NB4 (cell line): ENCODE data around the gene ST14.

Experiments used
- DNase-seq: peaks from one replicate; pipeline ENCODE4 v3.0.0; 2010; ENCODE audit warnings: low read depth
- H3K4me3 ChIP-seq: one replicate; pipeline ENCODE4 v1.5.1; 2011; ENCODE audit warnings: mild to moderate bottlenecking, low read depth, low read length, moderate library complexity
- CTCF ChIP-seq: IDR thresholded peaks from one replicate; pipeline ENCODE4 v1.5.1; 2012; ENCODE audit warnings: low read depth, low read length
- MYC ChIP-seq: IDR thresholded peaks from 2 replicates; pipeline ENCODE4 v1.6.1; 2011; ENCODE audit warnings: low read depth, low read length
- POLR2A ChIP-seq: IDR thresholded peaks from 2 replicates; pipeline ENCODE4 v1.6.1; 2011; ENCODE audit warnings: mild to moderate bottlenecking; ENCODE audit not compliant: insufficient read length; ENCODE audit errors: extremely low read depth
- TF ChIP-seq, protein P1 (sequence below): IDR thresholded peaks from 2 replicates; pipeline ENCODE4 v1.6.1; 2011; ENCODE audit warnings: low read depth, low read length

Gene ST14

GRCh38 chr11:130156108-130157022 lies 3.2 kb upstream of the ST14 start:
- no peak for TF ChIP-seq CTCF
- TF ChIP-seq MYC: 0 out of 2 replicates have a peak, but pooled peaks have one; percentile 31

GRCh38 chr11:130157101-130157500 lies 2.5 kb upstream of the ST14 start:
- DNase-seq: peak; percentile 66
- H3K4me3 ChIP-seq: no peak overlapping the region
- TF ChIP-seq CTCF: no peak
- TF ChIP-seq, protein P1, sequence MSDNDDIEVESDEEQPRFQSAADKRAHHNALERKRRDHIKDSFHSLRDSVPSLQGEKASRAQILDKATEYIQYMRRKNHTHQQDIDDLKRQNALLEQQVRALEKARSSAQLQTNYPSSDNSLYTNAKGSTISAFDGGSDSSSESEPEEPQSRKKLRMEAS: no peak
- TF ChIP-seq MYC: no peak
- TF ChIP-seq POLR2A: no peak

More at GRCh38 chr11:130156108-130157022, 3.2 kb upstream of the ST14 start:
- H3K4me3 ChIP-seq: no peak overlapping the region
- DNase-seq: peak; percentile 73

DNA sequence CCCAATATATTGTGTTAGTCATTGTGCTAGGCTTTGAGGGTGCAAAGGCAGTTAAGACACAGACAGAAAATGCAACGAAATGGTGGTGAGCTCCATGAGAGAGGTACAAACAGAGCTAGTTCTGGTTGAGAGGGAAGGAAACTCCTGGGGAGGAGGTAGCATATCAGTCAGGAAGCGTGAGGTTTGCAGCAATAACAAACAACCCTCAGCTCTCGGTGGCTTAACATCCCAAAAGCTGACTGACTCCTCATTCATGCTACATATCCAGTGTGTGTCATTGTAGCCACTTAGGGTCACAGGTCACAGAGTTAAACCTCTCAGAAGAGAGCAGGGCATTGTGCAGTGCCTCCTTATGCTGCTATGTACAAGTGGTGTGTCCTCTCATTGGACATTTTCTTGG lies 1.7 kb upstream of the ST14 start:
- TF ChIP-seq MYC (no peak), CTCF (no peak), POLR2A (no peak)
- TF ChIP-seq, protein P1: no peak
- H3K4me3 ChIP-seq: no peak overlapping the region
- no peak for DNase-seq

- no peak for DNase-seq
- TF ChIP-seq CTCF: no peak
- TF ChIP-seq, protein P1: no peak
- TF ChIP-seq POLR2A: no peak
- no peak for TF ChIP-seq MYC
- no peak overlapping the region for H3K4me3 ChIP-seq
These were observed 443 bp upstream of the ST14 start for GRCh38 chr11:130159139-130159538.

DNA sequence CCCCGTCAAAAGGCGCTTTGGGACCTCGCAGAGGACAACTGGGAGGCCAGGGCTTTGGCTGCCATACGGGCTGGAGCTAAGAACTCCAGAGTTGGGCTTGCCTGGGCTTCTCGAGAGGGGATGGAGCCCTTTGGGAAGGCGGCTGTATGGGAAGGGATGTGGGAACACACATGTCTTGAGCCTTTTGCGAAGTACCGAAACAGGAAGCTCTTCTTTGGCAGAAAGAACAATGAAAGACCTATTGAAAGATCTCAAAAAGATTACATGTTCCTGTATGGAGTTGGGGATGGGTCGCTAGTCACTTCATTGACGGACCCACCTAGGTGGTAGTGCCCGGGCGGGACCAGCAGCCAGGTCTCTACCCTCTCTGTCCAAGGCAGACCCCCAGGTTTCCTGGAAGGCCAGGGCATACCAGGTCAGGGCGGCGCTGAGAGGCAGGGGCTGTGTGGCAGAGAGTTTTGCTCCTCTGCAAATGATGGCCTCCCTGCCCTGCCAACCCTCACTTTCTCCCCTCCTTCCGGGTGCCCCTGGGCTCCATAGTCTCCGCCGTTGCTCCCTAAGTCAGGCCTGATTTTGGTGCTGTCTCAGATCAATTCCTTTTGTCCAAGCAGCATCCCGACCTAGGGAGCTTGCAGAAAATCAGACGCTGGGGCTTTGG lies 1.0 kb downstream of the ST14 start:
- DNase-seq: peak; percentile 21
- TF ChIP-seq CTCF (no peak), MYC (no peak), POLR2A (no peak)
- TF ChIP-seq, protein P1: no peak
- H3K4me3 ChIP-seq: no peak overlapping the region
